ENCODE measurements around the gene NAXD. TPM values are rescaled to one million over a fixed set of nuclear protein-coding genes. Genes with fewer than 3 reads are reported as not detected.

The NAXD gene
- total RNA-seq, 4 donors from 2014 or later = 12.9 to 37.8 (median 33.3) TPM

DNA sequence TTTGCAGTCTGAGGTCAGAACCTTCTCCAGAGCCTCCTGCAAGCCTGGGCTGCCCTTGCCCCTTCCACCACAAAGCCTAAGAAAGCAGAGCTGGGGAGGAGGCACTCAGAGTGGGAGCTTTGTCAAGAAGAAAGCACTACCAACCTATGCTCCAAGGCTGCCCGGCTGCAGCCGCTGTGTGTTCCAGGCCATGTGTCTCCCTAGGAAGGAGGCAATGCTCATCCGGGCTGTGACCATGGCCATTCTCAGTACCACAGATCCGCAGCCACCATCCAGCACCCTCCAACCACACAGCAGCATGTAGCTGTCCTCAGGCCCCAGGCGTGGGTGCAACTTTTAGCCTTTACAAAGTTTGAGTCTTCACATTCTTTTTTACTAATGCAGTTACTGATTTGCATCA is 68.6 kb downstream of the NAXD start:
- H3K4me3 ChIP-seq = no peak overlapping the region
- TF ChIP-seq POLR2A (IDR thresholded peaks at IDR 0.05) = no peak
- TF ChIP-seq EP300 (IDR thresholded peaks at IDR 0.05; ENCODE audit: low read depth) = no peak
- TF ChIP-seq, protein P1, sequence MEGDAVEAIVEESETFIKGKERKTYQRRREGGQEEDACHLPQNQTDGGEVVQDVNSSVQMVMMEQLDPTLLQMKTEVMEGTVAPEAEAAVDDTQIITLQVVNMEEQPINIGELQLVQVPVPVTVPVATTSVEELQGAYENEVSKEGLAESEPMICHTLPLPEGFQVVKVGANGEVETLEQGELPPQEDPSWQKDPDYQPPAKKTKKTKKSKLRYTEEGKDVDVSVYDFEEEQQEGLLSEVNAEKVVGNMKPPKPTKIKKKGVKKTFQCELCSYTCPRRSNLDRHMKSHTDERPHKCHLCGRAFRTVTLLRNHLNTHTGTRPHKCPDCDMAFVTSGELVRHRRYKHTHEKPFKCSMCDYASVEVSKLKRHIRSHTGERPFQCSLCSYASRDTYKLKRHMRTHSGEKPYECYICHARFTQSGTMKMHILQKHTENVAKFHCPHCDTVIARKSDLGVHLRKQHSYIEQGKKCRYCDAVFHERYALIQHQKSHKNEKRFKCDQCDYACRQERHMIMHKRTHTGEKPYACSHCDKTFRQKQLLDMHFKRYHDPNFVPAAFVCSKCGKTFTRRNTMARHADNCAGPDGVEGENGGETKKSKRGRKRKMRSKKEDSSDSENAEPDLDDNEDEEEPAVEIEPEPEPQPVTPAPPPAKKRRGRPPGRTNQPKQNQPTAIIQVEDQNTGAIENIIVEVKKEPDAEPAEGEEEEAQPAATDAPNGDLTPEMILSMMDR (IDR thresholded peaks at IDR 0.05) = no peak
- TF ChIP-seq POLR2AphosphoS5 (IDR thresholded peaks at IDR 0.05) = no peak
- H3K4me1 ChIP-seq = peaks cover 0 to 13% (median 0%) of the 10 kb centered on the region in 4 donors
- H3K27me3 ChIP-seq = no peaks in the 10 kb centered on the region
- WGBS, 2 donors (ENCODE audit: low coverage in 1 of 2) = 94% methylated on average over 5 of the region's 5 CpGs; no CpG with 5 or more reads in 1 of the 2 donors
- no peaks in the 10 kb centered on the region for H3K9me3 ChIP-seq
- H3K36me3 ChIP-seq = peaks cover 0 to 19% (median 6%) of the 10 kb centered on the region in 4 donors
- DNase-seq = no peak
- peak overlapping the region; percentile 68 to 80 (median 80) for H3K27ac ChIP-seq
- intact Hi-C loops (cut with DNase I; ENCODE audit: low total_unique reads) = loop anchor here (10.0 kb wide), 1 partner anchor 131 kb away; no protein-coding TSS in a partner anchor
- in situ Hi-C loops (cut with MboI; ENCODE audit: low pct_ligation_motif_present in 1 of 4, low pct_unique_long_range_greater_than_20kb in 1 of 4, low sequenced_read_pairs in 3 of 4) = loop anchor here in 2 of 4 donors (25.0 kb wide), 1 partner anchor 128 kb away; no protein-coding TSS in a partner anchor

DNA sequence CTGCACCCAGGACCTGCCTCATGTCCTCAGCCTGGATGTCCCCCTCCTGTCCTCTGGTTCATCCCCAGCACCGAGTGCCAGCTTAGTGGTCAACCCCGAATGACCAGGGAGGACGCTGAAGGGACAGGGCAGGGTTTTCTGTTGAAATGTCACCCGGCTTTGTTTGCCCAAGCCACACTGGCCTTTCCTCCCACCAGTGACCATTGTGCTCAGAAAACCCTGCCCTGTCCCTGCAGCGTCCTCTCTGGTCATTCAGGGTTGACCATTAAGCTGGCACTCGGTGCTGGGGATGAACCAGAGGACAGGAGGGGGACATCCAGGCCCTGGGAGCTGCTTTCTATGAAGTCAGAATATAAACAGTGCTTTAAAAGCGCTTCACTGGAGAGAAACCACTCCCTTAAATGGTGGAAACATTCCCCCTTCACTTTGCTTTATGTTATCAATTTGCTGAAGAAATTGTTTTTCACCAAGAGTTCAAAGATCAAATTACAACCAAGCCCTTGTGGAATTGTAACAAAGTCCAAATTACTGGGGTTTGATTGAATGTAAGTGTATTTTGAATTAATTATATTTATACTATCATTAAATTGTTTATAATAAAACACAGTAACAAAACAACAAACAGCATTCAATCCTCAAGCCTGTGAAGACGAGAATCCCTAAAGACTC is 69.2 kb downstream of the NAXD start:
- H3K27ac ChIP-seq = peak overlapping the region; percentile 68 to 80 (median 80)
- TF ChIP-seq POLR2AphosphoS5 (IDR thresholded peaks at IDR 0.05) = no peak
- no peak for TF ChIP-seq EP300 (IDR thresholded peaks at IDR 0.05; ENCODE audit: low read depth)
- TF ChIP-seq POLR2A (IDR thresholded peaks at IDR 0.05) = no peak
- TF ChIP-seq, protein P1 (IDR thresholded peaks at IDR 0.05) = no peak
- peaks cover 0 to 17% (median 6%) of the 10 kb centered on the region in 4 donors for H3K36me3 ChIP-seq
- H3K9me3 ChIP-seq = no peaks in the 10 kb centered on the region
- H3K4me3 ChIP-seq = no peak overlapping the region
- WGBS, 2 donors (ENCODE audit: low coverage in 1 of 2) = 64 to 70% methylated on average over 2 to 8 of the region's 8 CpGs
- H3K27me3 ChIP-seq = no peaks in the 10 kb centered on the region
- peaks cover 0 to 13% (median 0%) of the 10 kb centered on the region in 4 donors for H3K4me1 ChIP-seq
- no peak for DNase-seq
- in situ Hi-C loops (cut with MboI; ENCODE audit: low pct_ligation_motif_present in 1 of 4, low pct_unique_long_range_greater_than_20kb in 1 of 4, low sequenced_read_pairs in 3 of 4) (loop anchor here in 2 of 4 donors (25.0 kb wide), 1 partner anchor 128 kb away; no protein-coding TSS in a partner anchor), intact Hi-C loops (cut with DNase I; ENCODE audit: low total_unique reads) (loop anchor here (10.0 kb wide), 1 partner anchor 130 kb away; no protein-coding TSS in a partner anchor)

DNA sequence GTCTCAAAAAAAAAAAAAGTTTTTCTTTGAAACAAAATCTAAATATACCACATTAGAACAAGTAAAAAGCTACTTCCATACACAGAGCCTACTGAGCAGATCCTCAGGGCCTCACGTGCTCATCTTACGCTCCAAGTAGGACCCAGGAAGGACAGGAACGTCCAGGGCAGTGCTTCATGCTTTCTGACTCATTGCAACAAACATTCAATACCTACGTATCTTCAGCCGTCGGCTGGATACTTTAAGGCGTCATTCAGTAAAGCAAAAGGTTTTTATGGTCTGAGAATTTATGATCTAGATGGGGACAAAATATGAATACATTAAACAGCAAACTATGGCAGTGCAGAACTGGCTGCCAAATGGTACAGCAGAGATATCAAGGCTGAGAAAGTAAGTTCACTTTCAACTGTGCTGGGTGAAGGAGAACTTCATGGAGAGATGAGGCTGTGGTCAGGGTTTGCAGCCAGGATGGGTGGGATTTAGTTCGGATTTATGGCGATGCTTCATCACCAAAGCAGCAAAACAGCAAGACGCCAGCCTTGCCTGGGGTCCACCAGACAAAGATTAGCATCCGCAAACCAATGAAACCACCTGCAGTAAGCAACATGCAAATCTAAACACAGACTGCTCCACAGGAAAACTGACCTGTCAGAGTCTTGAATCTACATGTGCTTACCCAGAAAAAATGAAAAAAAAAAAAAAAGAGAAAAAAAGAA is 70.1 kb downstream of the NAXD start:
- Histone ChIP-seq H3K4me1 (peaks cover 0 to 13% (median 0%) of the 10 kb centered on the region in 4 donors), H3K36me3 (peaks cover 0 to 17% (median 6%) of the 10 kb centered on the region in 4 donors), H3K27ac (peak overlapping the region; percentile 68 to 80 (median 80)), H3K9me3 (no peaks in the 10 kb centered on the region), H3K4me3 (no peak overlapping the region), H3K27me3 (no peaks in the 10 kb centered on the region)
- TF ChIP-seq, protein P1 (IDR thresholded peaks at IDR 0.05) = no peak
- peak; percentile 48 to 64 (median 62) for TF ChIP-seq POLR2AphosphoS5 (IDR thresholded peaks at IDR 0.05)
- TF ChIP-seq EP300 (IDR thresholded peaks at IDR 0.05; ENCODE audit: low read depth) = peak; percentile 93
- no peak for TF ChIP-seq POLR2A (IDR thresholded peaks at IDR 0.05)
- 64 to 70% methylated on average over 3 to 11 of the region's 11 CpGs for WGBS, 2 donors (ENCODE audit: low coverage in 1 of 2)
- in situ Hi-C loops (cut with MboI; ENCODE audit: low pct_ligation_motif_present in 1 of 4, low pct_unique_long_range_greater_than_20kb in 1 of 4, low sequenced_read_pairs in 3 of 4) = loop anchor here in 2 of 4 donors (25.0 kb wide), 1 partner anchor 127 kb away; no protein-coding TSS in a partner anchor
- intact Hi-C loops (cut with DNase I; ENCODE audit: low total_unique reads) = loop anchor here (10.0 kb wide), 1 partner anchor 129 kb away; no protein-coding TSS in a partner anchor
- no peak for DNase-seq

DNA sequence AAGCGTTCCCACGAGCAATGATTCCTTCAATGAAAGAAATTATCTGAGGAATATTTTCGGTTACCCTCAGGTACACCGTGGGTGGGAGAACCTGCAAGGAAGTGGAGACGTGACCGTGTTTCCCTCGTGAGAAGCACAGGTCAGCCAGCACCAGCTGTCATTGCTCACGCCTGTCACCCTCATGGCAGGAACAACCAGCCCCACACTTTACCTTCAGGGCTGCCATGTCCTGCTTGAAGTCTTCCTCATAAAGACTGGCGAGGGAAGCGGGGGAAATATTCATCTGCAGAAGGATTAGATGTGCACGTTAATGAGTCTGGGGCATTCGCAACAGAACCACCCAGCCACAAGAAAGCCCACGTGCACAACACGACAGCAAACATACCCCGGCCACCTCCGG is 72.4 kb downstream of the NAXD start:
- Histone ChIP-seq H3K4me1 (peaks cover 0 to 13% (median 0%) of the 10 kb centered on the region in 4 donors), H3K27ac (no peak overlapping the region), H3K9me3 (no peaks in the 10 kb centered on the region), H3K27me3 (no peaks in the 10 kb centered on the region), H3K36me3 (peaks cover 0 to 8% (median under 1%) of the 10 kb centered on the region in 4 donors), H3K4me3 (no peak overlapping the region)
- no peak for DNase-seq
- TF ChIP-seq POLR2AphosphoS5 (IDR thresholded peaks at IDR 0.05) = no peak
- TF ChIP-seq POLR2A (IDR thresholded peaks at IDR 0.05) = no peak
- TF ChIP-seq, protein P1 (IDR thresholded peaks at IDR 0.05) = no peak
- no peak for TF ChIP-seq EP300 (IDR thresholded peaks at IDR 0.05; ENCODE audit: low read depth)
- intact Hi-C loops (cut with DNase I; ENCODE audit: low total_unique reads) = loop anchor here (10.0 kb wide), 1 partner anchor 127 kb away; no protein-coding TSS in a partner anchor
- 92 to 95% methylated on average over 11 to 16 of the region's 16 CpGs for WGBS, 2 donors (ENCODE audit: low coverage in 1 of 2)
- in situ Hi-C loops (cut with MboI; ENCODE audit: low pct_ligation_motif_present in 1 of 4, low pct_unique_long_range_greater_than_20kb in 1 of 4, low sequenced_read_pairs in 3 of 4) = loop anchor here in 2 of 4 donors (25.0 kb wide), 1 partner anchor 125 kb away; no protein-coding TSS in a partner anchor

Data from transverse colon (tissue), 4 donors.